C4-2B (cell line): ENCODE data around the gene STARD10.

ENCODE experiments used
- ZFX ChIP-seq: fragments of 450-650 bp; IDR thresholded peaks from 2 replicates; pipeline ENCODE4 v1.6.1; 2017
- TF ChIP-seq, protein P1 (sequence below): fragments of 450-650 bp; conservative IDR thresholded peaks from 2 replicates; pipeline ENCODE4 v1.5.1; 2017; ENCODE audit warnings: mild to moderate bottlenecking

DNA sequence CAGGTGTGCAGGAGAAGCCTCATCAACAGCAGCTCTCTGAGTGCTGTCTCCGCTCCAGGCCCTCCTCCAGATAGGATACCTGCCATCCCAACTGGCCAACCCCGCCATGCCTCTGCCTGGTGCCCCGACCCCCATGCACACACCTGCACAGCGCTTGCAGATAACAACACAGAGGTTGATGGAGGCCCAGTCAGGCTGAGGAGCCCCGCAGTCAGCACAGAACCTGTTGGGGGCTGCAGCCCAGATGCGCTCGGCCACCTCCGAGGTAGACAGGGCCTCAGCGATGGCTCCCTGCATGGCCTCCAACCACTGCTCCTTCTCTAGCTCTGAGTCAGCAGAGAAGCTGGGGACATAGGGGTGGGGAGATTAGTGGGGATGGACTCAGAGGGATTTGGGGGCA is 86.8 kb downstream of the STARD10 start:
- TF ChIP-seq, protein P1, sequence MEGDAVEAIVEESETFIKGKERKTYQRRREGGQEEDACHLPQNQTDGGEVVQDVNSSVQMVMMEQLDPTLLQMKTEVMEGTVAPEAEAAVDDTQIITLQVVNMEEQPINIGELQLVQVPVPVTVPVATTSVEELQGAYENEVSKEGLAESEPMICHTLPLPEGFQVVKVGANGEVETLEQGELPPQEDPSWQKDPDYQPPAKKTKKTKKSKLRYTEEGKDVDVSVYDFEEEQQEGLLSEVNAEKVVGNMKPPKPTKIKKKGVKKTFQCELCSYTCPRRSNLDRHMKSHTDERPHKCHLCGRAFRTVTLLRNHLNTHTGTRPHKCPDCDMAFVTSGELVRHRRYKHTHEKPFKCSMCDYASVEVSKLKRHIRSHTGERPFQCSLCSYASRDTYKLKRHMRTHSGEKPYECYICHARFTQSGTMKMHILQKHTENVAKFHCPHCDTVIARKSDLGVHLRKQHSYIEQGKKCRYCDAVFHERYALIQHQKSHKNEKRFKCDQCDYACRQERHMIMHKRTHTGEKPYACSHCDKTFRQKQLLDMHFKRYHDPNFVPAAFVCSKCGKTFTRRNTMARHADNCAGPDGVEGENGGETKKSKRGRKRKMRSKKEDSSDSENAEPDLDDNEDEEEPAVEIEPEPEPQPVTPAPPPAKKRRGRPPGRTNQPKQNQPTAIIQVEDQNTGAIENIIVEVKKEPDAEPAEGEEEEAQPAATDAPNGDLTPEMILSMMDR = no peak
- no peak for TF ChIP-seq ZFX
